ENCODE results near the gene ZBTB7C. TPM values are rescaled to one million over a fixed set of nuclear protein-coding genes. Genes with fewer than 3 reads are reported as not detected.

ZBTB7C gene
- total RNA-seq, 1 donor from 2014 or later = 0.17 TPM

GRCh38 chr18:48321121-48321520 is 88.1 kb downstream of the ZBTB7C start:
- no peak for DNase-seq (ENCODE audit: low read depth)
- no peak overlapping the region for H3K4me3 ChIP-seq (ENCODE audit: low read depth, low read length)
- TF ChIP-seq CTCF (conservative IDR thresholded peaks at IDR 0.05; ENCODE audit: low read depth, low read length) = no peak

DNA sequence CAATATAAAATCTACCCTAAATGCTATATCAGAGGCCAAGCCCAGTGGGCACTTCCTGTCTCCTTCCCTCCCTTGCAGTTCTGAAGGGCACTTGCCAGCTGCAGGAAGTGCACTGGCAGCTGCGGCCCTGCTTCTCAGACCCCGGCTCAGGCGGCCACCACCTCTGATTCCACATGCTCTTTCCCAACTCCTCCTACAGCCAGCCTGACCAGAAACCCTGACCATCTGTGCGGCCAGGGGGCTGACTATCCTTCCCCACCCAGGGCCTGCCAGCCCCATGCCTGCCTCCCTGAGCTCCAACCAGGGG is 88.6 kb downstream of the ZBTB7C start:
- H3K4me3 ChIP-seq (ENCODE audit: low read depth, low read length) = no peak overlapping the region
- TF ChIP-seq CTCF (conservative IDR thresholded peaks at IDR 0.05; ENCODE audit: low read depth, low read length) = no peak
- DNase-seq (ENCODE audit: low read depth) = no peak

DNA sequence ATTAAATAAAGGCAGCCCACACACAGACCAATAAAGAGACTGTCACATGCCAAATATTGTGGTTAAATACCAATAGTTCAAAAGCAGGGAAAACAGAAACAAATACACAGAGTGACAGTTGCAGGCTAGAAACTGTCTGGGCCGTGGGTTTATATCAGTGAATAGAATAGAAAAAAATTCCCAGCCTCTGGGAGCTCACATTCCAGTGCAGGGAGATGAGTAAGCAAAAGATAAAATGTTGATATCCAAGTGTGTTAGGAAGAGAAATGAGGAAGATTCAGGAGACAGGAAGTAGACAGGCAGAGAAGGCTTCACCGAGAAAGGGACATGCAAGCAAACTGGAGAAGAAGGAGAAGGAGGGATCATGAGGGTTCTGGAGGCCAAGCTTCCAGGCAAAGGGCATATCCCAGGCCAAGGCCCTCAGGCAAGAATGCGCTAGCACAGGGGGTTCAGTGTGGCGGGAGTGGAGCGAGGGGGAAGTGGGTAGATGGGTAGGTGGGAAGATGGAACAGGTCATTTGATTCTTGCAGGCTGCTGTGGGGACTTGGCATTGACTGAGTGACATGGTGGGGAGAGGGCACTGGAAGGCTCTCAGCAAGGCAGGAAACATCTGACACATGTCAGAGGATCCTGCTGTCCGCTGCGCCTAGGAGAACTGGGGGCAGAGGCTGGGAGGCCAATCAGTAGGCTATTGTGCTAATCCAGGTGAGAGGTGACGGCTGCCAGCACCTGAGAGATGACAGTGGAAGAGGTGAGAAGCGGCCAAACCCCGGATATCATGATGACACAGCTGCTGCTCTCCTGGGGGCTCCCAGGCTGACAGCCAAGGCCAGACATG is 89.2 kb downstream of the ZBTB7C start:
- DNase-seq (ENCODE audit: low read depth) = no peak
- no peak for TF ChIP-seq CTCF (conservative IDR thresholded peaks at IDR 0.05; ENCODE audit: low read depth, low read length)
- no peak overlapping the region for H3K4me3 ChIP-seq (ENCODE audit: low read depth, low read length)

DNA sequence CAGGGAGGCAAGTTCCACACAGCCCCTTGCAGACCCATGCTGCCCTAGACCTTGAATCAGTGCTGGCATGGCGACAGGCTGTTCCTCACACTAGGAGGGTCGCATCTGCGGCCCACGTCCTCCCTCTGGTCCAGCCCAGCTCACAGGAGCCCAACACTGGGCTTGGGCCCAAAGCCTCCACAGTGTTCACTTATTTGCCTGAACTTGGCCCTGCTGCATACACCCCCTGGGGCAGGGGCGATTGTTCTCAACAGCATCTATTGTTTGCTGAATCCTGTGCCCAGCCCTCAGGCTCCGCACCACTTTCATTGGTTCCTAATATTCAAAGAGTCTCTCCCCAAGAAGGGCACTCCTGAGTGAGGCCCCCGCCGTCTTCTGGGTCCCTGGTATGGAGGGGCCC is 90.7 kb downstream of the ZBTB7C start:
- no peak overlapping the region for H3K4me3 ChIP-seq (ENCODE audit: low read depth, low read length)
- TF ChIP-seq CTCF (conservative IDR thresholded peaks at IDR 0.05; ENCODE audit: low read depth, low read length) = no peak
- DNase-seq (ENCODE audit: low read depth) = no peak

DNA sequence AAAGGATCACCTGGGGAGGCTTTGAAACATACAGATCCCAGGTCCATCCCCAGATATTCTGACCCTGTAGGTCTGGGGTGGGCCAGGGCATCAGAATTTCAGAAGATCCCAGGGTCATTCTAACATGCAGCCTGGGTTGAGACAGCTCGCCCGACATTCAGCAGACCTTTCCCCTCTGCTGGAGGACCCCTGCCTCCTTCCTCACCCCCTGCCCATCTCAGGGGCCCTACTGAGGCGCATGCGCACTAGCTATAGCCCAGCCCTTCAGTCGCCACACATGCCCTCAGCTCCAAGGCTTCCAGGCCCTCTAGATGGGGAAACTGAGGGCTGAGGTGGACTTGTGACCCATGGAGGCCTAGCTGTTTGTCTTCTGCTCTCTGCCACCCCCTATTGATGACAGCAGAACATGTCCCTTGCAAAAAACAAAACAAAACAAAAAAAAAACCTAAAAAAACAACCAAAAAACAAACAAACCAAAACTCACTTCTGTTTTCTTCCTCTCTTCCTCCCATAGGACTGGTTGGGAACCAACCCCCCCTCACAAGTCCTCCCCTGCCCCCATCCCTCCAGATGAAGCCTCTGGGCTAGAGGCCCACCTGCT is 91.3 kb downstream of the ZBTB7C start:
- peak; percentile 26 for TF ChIP-seq CTCF (conservative IDR thresholded peaks at IDR 0.05; ENCODE audit: low read depth, low read length)
- no peak overlapping the region for H3K4me3 ChIP-seq (ENCODE audit: low read depth, low read length)
- no peak for DNase-seq (ENCODE audit: low read depth)

- no peak for DNase-seq (ENCODE audit: low read depth)
- H3K4me3 ChIP-seq (ENCODE audit: low read depth, low read length) = no peak overlapping the region
- no peak for TF ChIP-seq CTCF (conservative IDR thresholded peaks at IDR 0.05; ENCODE audit: low read depth, low read length)
Observed at GRCh38 chr18:48316177-48316576, 93.0 kb downstream of the ZBTB7C start.

DNA sequence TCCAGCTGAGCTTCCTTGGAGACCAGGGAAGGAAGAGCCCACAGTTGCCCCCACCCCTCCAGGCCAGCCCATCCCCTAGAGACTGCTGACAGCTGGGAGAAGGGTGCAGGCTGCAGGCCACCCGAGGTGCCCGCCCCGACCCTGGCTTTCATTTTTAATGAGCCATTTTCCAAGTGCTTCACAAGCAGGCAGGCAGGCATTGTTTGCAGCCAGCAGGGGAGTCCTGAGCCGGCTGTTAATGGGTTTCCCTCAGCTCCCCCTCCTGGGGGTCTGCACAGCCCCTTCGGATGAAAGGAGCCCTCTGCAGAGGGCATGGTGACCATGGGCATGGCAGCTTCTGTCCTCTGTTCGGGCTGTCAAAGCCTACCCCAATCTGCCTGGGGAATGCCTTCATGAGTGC is 94.5 kb downstream of the ZBTB7C start:
- no peak for TF ChIP-seq CTCF (conservative IDR thresholded peaks at IDR 0.05; ENCODE audit: low read depth, low read length)
- DNase-seq (ENCODE audit: low read depth) = no peak
- H3K4me3 ChIP-seq (ENCODE audit: low read depth, low read length) = no peak overlapping the region

All from epithelial cell of proximal tubule (primary cell).